GM19193 (cell line): ENCODE measurements around the gene MSH5.

Experiments
- POLR2A ChIP-seq: IDR thresholded peaks from 4 replicates; pipeline ENCODE4 v1.6.1; 2011; ENCODE audit not compliant: insufficient read depth, insufficient read length; ENCODE audit errors: extremely low read depth

Gene MSH5

DNA sequence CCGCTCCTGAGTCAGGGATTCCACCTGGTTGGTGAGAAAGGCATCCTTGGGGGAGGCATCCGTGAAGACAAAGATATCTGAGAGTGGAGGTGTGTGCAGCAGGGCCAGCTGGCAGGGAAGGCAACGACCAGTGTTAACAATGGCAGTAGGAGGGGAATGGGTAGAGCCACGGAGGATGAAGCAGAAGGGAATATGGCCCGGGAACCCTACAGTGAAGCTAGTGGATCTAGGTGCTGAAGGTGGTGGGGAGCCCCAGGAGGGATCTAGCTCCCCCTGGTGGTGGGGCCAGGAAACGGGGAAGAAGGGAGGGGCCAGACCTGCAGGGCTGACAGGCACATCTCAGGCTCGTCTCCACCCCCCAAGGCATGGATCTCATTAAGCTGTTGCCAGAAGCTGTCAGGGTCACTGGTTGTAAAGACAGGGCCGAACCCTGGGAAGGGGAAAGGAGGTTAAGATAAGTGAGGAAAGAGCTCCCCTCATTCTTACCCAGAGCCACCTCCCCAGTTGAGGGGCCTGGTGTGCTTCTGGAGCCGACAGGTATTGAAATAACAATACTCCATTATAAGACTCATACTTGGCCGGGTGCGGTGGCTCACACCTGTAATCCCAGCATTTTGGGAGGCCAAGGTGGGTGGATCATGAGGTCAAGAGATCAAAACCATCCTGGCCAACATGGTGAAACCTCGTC is 30.0 kb downstream of the MSH5 start:
- TF ChIP-seq POLR2A: no peak

- TF ChIP-seq POLR2A: no peak
Measured at GRCh38 chr6:31770860-31771259, 31.1 kb downstream of the MSH5 start.

- no peak for TF ChIP-seq POLR2A
Measured at GRCh38 chr6:31771992-31772358, 32.2 kb downstream of the MSH5 start.

GRCh38 chr6:31775184-31775583 is 35.4 kb downstream of the MSH5 start:
- TF ChIP-seq POLR2A: no peak

GRCh38 chr6:31775633-31776484 is 36.1 kb downstream of the MSH5 start:
- TF ChIP-seq POLR2A: no peak

DNA sequence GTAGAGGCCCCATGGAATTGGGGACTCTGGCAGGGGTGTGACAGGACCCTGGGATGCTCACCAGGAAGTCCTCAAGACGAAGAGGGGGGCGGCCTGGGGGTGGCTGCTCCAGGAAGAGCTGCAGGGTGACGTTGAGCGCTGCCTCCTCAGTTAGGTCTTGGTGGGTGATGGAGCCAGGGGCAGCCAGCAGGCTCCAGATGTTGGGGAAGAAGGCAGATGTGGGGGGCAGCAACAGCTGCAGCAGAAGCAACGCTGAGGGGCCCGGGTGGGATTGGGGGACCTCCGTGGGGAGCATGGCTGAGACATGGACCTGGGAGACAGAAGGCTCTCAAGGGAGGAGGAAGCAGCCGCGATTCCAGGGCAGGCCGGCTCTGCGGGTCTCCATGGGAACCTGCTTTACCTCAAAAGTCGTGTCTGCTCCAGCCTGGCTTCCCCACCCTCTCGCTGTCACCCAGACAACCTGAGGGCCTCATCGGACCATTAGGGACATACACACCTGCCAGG is 36.7 kb downstream of the MSH5 start:
- no peak for TF ChIP-seq POLR2A

DNA sequence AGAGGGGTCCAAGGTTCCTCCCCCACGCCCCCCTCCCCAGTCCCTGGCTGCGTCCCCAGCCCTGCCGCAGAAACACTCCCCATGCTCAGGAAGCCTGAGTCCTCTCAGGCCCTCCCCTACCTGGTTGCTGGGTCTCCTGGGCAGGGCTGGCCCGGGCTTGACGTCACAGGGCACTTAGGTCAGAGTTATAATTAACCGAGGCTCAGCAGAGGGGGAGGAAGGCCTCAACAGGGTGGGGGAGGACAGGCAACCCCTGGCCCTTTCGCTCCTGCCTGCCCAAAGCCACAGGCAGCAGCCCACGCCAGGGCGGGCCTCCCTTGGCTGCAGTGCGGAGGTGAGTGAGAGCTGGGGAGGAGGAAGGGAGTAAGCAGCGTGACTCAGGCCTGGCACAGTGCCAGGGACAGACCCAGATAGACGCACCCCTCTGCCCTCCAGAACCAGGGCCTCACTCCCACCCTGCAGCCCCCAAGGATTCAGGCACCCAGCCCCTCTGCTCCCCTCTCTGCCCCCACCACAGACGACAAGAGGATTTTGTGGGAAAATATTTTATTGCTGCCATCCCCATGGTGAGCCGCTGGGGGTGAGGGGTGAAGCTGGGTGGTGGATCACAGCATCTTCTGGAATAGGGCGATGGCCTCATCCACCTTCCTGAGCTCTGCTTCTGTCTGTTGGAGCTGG is 37.3 kb downstream of the MSH5 start, which contains the start of gene VWA7:
TSS of gene VWA7 (minus strand) at position 340 of the 678 bp plus-strand sequence. CDS start 549 bp downstream, outside the sequence.
- TF ChIP-seq POLR2A: peak; percentile 13

GRCh38 chr6:31777667-31778050 is 37.9 kb downstream of the MSH5 start:
- no peak for TF ChIP-seq POLR2A

DNA sequence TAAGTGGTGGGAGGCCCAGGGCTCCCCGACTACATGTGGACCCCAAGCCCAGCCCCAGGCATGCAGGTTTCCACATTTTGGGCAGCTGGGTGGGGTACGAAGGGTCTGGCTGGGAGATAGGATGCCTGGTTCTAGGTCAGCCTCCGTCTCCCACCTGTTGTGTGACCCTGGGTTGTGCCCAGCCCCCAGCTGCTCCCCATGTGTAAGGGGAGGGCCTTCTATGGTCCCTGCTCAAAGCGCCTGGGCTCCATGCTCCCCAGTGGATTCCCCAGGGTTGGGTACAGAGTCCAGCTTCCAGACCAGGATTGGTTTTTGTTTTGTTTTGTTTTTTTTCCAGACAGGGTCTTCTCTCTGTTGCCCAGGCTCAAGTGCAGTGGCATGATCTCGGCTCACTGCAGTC is 38.4 kb downstream of the MSH5 start:
- TF ChIP-seq POLR2A: no peak

DNA sequence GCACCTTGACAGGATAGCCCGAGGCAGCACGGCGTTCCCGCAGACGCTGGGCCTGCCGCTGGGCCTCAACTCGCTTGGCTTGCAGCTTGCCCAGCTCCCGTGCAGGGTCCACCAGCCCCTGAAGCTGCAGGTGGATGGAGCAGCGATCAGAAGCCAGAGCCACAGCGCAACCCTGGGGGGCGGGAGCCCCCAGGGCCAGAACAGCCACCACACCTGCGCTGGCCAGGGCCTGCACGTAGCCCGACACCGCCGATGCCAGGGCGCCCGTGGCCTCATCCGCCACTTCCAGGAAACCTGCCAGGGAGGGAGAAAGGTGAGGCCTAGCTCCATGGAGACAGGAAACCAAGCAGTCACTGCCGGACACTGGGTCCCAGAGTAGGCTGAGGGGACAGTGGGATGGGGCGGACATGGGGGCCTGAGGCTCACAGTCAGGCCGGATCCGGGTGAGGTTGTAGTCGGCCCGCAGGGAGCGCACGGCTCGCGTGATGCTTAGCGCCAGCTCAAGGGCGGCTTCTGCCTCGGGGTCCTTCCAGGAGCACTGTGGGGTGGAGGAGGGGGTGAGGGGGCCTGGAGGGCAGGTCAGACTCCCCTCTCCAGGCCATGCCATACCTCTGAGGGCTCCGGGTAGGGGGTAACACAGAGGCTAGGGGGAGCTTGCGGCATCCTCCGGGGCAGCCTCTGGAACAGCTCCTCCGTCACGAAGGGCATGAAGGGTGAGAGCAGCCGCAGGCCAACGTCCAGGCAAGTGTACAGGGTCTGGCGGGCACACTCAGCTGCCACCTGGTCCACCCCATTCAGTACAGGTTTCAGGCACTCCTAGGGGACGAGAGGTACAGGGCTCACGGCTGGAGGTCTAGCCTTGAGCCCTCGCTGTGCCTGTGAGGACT is 39.4 kb downstream of the MSH5 start:
- TF ChIP-seq POLR2A: no peak

DNA sequence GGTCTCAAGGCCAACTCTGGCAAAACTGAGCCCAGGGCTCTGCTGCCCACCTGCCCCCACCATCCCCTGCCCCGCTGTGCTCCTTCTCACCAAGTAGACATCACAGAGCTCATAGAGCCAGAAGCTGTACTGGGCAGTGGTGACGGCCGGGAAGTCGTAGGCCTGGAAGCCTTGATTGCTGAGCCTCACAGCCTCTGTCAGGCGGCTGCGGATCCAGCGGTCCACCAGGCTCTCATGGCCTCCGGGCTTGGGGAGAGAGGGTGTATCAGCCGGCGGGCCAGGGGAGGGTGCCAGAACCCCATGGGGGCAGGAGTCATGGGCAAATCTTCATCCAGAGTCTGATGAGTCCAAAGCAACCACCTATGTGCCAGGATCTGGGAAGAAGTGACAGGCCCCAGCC is 40.1 kb downstream of the MSH5 start:
- TF ChIP-seq POLR2A: no peak

DNA sequence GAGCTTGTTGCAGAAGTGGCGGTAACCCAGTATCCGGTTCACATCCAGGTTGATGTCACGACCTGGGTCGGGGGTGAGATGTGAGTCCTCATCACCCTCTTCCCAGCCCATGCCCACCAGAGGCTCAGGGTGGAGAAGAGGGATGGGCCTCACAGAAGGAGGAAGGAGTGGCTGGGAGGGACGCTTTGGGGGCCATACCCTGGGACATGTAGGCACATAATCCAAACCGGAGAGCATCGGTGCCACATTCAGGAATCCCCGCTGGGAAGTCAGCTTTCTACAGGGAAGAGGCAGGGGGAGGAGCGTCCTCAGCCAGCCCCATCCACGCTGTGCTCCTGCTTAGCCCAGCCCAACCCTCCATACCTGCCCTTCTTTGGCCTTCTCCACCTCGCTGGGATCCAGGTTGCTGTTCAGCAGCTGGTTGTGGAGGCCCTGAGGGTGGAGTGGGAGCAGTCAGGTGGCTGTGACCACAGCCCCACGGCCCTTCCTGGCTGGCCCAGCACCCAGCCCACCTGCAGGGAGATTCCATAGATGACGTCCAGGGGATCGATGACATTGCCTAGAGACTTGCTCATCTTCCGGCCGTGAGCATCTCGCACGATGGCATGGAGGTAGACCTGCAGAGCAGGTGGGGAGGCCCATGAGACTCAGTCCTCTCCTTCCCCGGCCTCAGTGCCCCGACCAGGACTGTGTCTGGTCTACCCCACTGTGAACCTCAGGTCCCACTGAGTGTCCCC is 40.9 kb downstream of the MSH5 start:
- no peak for TF ChIP-seq POLR2A

DNA sequence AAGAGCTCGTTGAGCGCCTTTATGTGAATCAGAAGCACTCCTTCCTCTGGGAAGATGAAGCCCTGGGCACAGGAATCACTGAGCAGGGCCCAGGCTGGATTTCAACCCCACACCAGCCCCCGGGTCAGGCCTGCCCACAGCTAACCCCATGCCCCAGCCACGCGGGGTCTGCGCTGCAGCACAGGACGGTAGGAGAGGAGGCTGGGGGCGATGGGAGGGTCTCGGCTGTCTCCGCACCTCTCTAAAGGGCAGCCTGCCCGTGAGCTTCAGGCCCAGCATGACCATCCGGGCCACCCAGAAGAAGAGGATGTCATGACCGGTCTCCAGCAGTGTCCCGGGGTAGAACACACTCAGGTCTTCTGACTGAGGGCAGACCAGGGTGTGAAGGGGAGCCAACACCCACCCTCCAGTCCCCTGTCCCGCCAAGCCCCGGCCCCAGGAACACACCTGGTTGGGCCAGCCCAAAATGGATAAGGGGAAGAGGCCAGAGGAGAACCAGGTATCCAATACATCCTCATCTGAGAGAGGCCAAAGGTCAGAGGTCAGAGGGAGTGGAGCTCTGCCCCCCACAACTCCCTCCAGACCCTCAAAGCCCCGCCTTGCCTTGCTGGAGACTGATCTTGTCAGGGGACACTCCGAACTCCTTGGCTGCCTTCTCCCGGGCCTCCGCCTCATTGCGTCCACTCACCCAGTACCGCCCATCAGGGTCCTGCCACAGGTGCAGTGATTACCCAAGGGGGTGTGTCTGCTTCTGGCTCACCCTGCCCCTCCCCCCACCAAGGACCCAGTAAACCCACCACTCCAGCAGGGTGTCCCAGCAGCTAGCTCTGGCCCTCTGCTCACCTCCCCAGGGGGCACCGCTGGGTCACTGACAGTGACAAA is 41.7 kb downstream of the MSH5 start:
- no peak for TF ChIP-seq POLR2A

- TF ChIP-seq POLR2A: no peak
Measured at GRCh38 chr6:31782126-31782855, 42.5 kb downstream of the MSH5 start.
